ENCODE measurements around the gene COQ6.
"Not testable (repeated sequence)": the region's sequence is repeated elsewhere in the genome, so short reads cannot be mapped to it uniquely, and the experiment has no call there.

COQ6 gene

GRCh38 chr14:73949752-73950734, at the start of gene COQ6, which contains the start of gene FAM161B:
TSS of gene COQ6 (plus strand) at chr14:73950302. CDS start at chr14:73950333, 31 bp downstream.
TSS of gene FAM161B (minus strand) at chr14:73950094. CDS start at chr14:73950026, 68 bp downstream.
- H3K27me3 Mint-ChIP-seq, result no peaks in the 10 kb centered on the region
- peak within 1 kb of the TSS; percentile 98 for H3K4me3 Mint-ChIP-seq
- H3K36me3 Mint-ChIP-seq (ENCODE audit: insufficient read depth), result peaks cover 24% of the 10 kb centered on the region
- peak within 1 kb of the TSS; percentile 97 for H3K27ac Mint-ChIP-seq (ENCODE audit: low read depth)
- H3K9me3 Mint-ChIP-seq, result no peaks in the 10 kb centered on the region
- DNase-seq (ENCODE audit: low spot score in 2 of 2), result peak; percentile 87 to 92
- peaks cover 14% of the 10 kb centered on the region for H3K4me1 Mint-ChIP-seq
- ATAC-seq (replicated peaks; ENCODE audit: extremely low read depth, poor library complexity, severe bottlenecking), result peak; percentile 96

GRCh38 chr14:73903028-73903427, 47.1 kb upstream of the COQ6 start:
- DNase-seq (ENCODE audit: low spot score in 2 of 2) (no peak), ATAC-seq (replicated peaks; ENCODE audit: extremely low read depth, poor library complexity, severe bottlenecking) (no peak)
- Mint-ChIP-seq H3K36me3 (ENCODE audit: insufficient read depth) (peaks cover 66% of the 10 kb centered on the region), H3K27me3 (no peaks in the 10 kb centered on the region), H3K4me1 (no peaks in the 10 kb centered on the region), H3K9me3 (no peaks in the 10 kb centered on the region), H3K27ac (ENCODE audit: low read depth) (no peak overlapping the region), H3K4me3 (no peak overlapping the region)

GRCh38 chr14:73909681-73910080, 40.4 kb upstream of the COQ6 start:
- ATAC-seq (replicated peaks; ENCODE audit: extremely low read depth, poor library complexity, severe bottlenecking) (no peak), DNase-seq (ENCODE audit: low spot score in 2 of 2) (no peak)
- Mint-ChIP-seq H3K36me3 (ENCODE audit: insufficient read depth) (peaks cover 73% of the 10 kb centered on the region), H3K27ac (ENCODE audit: low read depth) (peak overlapping the region; percentile 35), H3K4me3 (no peak overlapping the region), H3K27me3 (no peaks in the 10 kb centered on the region), H3K4me1 (peaks cover 9% of the 10 kb centered on the region), H3K9me3 (no peaks in the 10 kb centered on the region)

- no peak for DNase-seq (ENCODE audit: low spot score in 2 of 2)
- no peaks in the 10 kb centered on the region for H3K27me3 Mint-ChIP-seq
- H3K36me3 Mint-ChIP-seq (ENCODE audit: insufficient read depth), result peaks cover 63% of the 10 kb centered on the region
- no peak overlapping the region for H3K4me3 Mint-ChIP-seq
- H3K4me1 Mint-ChIP-seq, result peaks cover 9% of the 10 kb centered on the region
- ATAC-seq (replicated peaks; ENCODE audit: extremely low read depth, poor library complexity, severe bottlenecking), result no peak
- H3K27ac Mint-ChIP-seq (ENCODE audit: low read depth), result no peak overlapping the region
- H3K9me3 Mint-ChIP-seq, result no peaks in the 10 kb centered on the region
Measured at GRCh38 chr14:73913256-73913655, 36.8 kb upstream of the COQ6 start.

- Mint-ChIP-seq H3K9me3 (no peaks in the 10 kb centered on the region), H3K27me3 (no peaks in the 10 kb centered on the region), H3K4me1 (no peaks in the 10 kb centered on the region), H3K4me3 (no peak overlapping the region), H3K36me3 (ENCODE audit: insufficient read depth) (peaks cover 54% of the 10 kb centered on the region), H3K27ac (ENCODE audit: low read depth) (no peak overlapping the region)
- ATAC-seq (replicated peaks; ENCODE audit: extremely low read depth, poor library complexity, severe bottlenecking) (no peak), DNase-seq (ENCODE audit: low spot score in 2 of 2) (no peak)
Measured at GRCh38 chr14:73916324-73916723, 33.8 kb upstream of the COQ6 start.

- H3K27ac Mint-ChIP-seq (ENCODE audit: low read depth); H3K4me3 Mint-ChIP-seq; DNase-seq (ENCODE audit: low spot score in 2 of 2); H3K27me3 Mint-ChIP-seq; H3K9me3 Mint-ChIP-seq; H3K4me1 Mint-ChIP-seq; ATAC-seq (replicated peaks; ENCODE audit: extremely low read depth, poor library complexity, severe bottlenecking): not testable (repeated sequence)
- H3K36me3 Mint-ChIP-seq (ENCODE audit: insufficient read depth), result peaks cover 56% of the 10 kb centered on the region
Measured at GRCh38 chr14:73919457-73919856, 30.6 kb upstream of the COQ6 start.

GRCh38 chr14:73924337-73924736, 25.8 kb upstream of the COQ6 start:
- no peak for ATAC-seq (replicated peaks; ENCODE audit: extremely low read depth, poor library complexity, severe bottlenecking)
- Mint-ChIP-seq H3K27ac (ENCODE audit: low read depth) (no peak overlapping the region), H3K4me1 (no peaks in the 10 kb centered on the region), H3K27me3 (no peaks in the 10 kb centered on the region), H3K4me3 (no peak overlapping the region), H3K36me3 (ENCODE audit: insufficient read depth) (peaks cover 70% of the 10 kb centered on the region), H3K9me3 (no peaks in the 10 kb centered on the region)
- no peak for DNase-seq (ENCODE audit: low spot score in 2 of 2)

GRCh38 chr14:73935666-73936065, 14.4 kb upstream of the COQ6 start:
- Mint-ChIP-seq H3K27me3 (no peaks in the 10 kb centered on the region), H3K36me3 (ENCODE audit: insufficient read depth) (peaks cover 48% of the 10 kb centered on the region), H3K9me3 (no peaks in the 10 kb centered on the region), H3K4me1 (no peaks in the 10 kb centered on the region), H3K4me3 (no peak overlapping the region), H3K27ac (ENCODE audit: low read depth) (no peak overlapping the region)
- DNase-seq (ENCODE audit: low spot score in 2 of 2) (no peak), ATAC-seq (replicated peaks; ENCODE audit: extremely low read depth, poor library complexity, severe bottlenecking) (no peak)

GRCh38 chr14:73936548-73936947, 13.6 kb upstream of the COQ6 start:
- DNase-seq (ENCODE audit: low spot score in 2 of 2) (no peak), ATAC-seq (replicated peaks; ENCODE audit: extremely low read depth, poor library complexity, severe bottlenecking) (no peak)
- Mint-ChIP-seq H3K9me3 (no peaks in the 10 kb centered on the region), H3K4me3 (no peak overlapping the region), H3K27me3 (no peaks in the 10 kb centered on the region), H3K36me3 (ENCODE audit: insufficient read depth) (peaks cover 43% of the 10 kb centered on the region), H3K27ac (ENCODE audit: low read depth) (peak overlapping the region; percentile 8), H3K4me1 (no peaks in the 10 kb centered on the region)

GRCh38 chr14:73937012-73937411, 13.1 kb upstream of the COQ6 start:
- no peak overlapping the region for H3K27ac Mint-ChIP-seq (ENCODE audit: low read depth)
- no peak for ATAC-seq (replicated peaks; ENCODE audit: extremely low read depth, poor library complexity, severe bottlenecking)
- no peak overlapping the region for H3K4me3 Mint-ChIP-seq
- H3K4me1 Mint-ChIP-seq, result no peaks in the 10 kb centered on the region
- DNase-seq (ENCODE audit: low spot score in 2 of 2), result no peak
- no peaks in the 10 kb centered on the region for H3K9me3 Mint-ChIP-seq
- H3K36me3 Mint-ChIP-seq (ENCODE audit: insufficient read depth), result peaks cover 39% of the 10 kb centered on the region
- no peaks in the 10 kb centered on the region for H3K27me3 Mint-ChIP-seq

GRCh38 chr14:73942180-73942579, 7.9 kb upstream of the COQ6 start:
- Mint-ChIP-seq H3K36me3 (ENCODE audit: insufficient read depth) (peaks cover 7% of the 10 kb centered on the region), H3K4me3 (no peak overlapping the region), H3K27ac (ENCODE audit: low read depth) (no peak overlapping the region), H3K27me3 (no peaks in the 10 kb centered on the region), H3K9me3 (no peaks in the 10 kb centered on the region), H3K4me1 (no peaks in the 10 kb centered on the region)
- no peak for ATAC-seq (replicated peaks; ENCODE audit: extremely low read depth, poor library complexity, severe bottlenecking)
- no peak for DNase-seq (ENCODE audit: low spot score in 2 of 2)

- H3K4me3 Mint-ChIP-seq, result no peak overlapping the region
Measured at GRCh38 chr14:73943083-73943482, 7.0 kb upstream of the COQ6 start.

More at GRCh38 chr14:73943083-73943482, 7.0 kb upstream of the COQ6 start:
- no peaks in the 10 kb centered on the region for H3K27me3 Mint-ChIP-seq
- ATAC-seq (replicated peaks; ENCODE audit: extremely low read depth, poor library complexity, severe bottlenecking), result no peak
- DNase-seq (ENCODE audit: low spot score in 2 of 2), result no peak
- H3K27ac Mint-ChIP-seq (ENCODE audit: low read depth), result no peak overlapping the region
- H3K9me3 Mint-ChIP-seq, result no peaks in the 10 kb centered on the region
- peaks cover 6% of the 10 kb centered on the region for H3K36me3 Mint-ChIP-seq (ENCODE audit: insufficient read depth)
- no peaks in the 10 kb centered on the region for H3K4me1 Mint-ChIP-seq
